GM21447 (cell line): ENCODE results near the gene CTDSP2.
"Not testable (repeated sequence)": the region's sequence is repeated elsewhere in the genome, so short reads cannot be mapped to it uniquely, and the experiment has no call there.

Experiments
- ATAC-seq: cut with Tn5 transposase; IDR thresholded peaks from one replicate; pipeline ENCODE4 v1.9.1; 2021; ENCODE audit not compliant: unreplicated experiment

The CTDSP2 gene

GRCh38 chr12:57853864-57854556 is 7.5 kb upstream of the CTDSP2 start:
- no peak for ATAC-seq

DNA sequence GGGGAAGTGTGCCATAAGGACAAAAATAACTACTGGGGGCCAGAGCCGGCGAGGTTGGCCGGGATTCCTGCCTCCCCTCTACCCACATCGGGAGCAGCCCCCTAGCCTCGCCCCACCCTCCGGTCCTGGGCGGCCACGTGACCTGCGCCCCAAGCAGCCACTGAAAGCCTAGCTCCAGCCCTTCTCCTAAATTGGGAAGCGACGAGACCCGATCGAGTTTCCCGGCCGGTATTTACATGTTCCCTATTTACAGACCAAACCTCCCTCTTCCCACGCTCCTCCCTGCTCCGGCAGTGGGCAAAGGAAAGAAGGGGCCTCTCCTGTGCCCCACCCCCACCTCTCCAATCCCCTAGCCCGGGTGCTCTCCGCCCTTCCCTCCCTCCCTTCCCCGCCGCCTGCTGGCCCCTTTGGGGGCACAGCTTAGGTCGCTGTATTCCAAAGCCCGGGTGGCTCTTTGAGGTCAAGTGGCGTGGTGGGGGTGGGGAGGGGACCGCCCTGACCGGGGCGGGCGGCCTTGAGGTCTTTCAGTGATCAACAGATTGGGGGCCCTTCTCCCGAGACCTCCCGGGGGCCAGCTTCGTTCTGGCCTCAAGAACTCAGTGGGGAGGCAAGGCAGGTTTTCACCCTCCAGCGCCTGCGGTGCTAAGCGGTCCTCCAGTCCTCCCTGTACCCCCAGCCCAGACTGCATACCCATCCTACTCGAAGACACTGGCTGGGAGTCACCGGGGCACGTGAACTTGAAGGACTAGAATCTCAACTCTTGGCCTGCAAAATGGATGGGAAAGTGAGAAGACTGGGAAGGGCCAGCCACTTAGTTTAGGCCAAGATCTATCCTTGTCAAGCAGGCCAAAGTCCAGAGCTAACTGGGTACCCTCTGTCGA is 6.3 kb upstream of the CTDSP2 start:
- ATAC-seq = no peak

GRCh38 chr12:57852200-57852599 is 5.7 kb upstream of the CTDSP2 start:
- no peak for ATAC-seq

GRCh38 chr12:57851552-57851951 is 5.0 kb upstream of the CTDSP2 start:
- ATAC-seq = no peak

DNA sequence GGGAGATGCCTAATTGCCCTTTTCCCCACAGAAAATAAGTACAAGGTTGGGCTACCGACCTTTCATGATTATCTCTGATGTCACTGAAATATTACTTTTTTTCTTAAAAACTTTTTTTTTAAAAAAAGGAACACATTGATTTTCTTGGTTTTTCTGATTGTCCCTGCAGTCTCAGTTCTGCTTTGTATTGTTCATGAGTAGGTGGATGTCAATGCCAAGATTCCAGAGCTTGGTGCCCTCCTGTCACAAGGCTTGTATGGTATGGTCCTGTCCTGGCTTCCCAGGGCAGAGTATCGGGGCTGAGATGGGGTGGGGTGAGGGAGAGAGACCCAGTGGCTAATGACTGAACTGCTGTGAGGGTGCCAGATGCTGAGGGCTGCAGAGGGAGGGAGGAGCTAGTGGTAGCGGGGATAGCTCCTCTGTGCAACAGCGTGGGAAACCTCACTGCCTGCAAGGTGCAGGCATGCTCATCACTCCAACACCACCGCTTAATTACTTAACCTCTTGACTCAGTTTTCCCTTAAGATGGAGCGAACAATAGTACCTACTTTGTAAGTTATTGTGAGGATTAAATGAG is 4.4 kb upstream of the CTDSP2 start:
- no peak for ATAC-seq

GRCh38 chr12:57849447-57849846 is 2.9 kb upstream of the CTDSP2 start:
- ATAC-seq = not testable (repeated sequence)

DNA sequence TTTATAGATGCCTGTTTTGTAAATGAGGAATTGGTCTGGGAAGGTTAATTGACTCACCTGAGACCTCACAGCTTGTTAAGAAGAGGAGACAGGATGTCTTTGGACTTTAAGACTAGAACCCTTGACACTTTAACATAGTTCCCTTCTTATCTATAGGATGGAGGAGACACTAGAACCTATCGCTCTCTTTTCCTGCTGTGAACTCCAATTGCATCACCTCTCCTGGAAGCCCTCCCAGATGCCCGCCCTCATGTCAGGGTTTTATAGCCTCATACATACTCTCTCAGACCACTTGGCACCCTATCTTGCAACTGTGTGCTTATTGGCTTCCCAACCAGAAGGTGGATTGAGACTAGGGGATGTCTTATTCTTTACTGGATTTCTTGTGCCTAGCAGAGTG is 2.5 kb upstream of the CTDSP2 start:
- no peak for ATAC-seq

DNA sequence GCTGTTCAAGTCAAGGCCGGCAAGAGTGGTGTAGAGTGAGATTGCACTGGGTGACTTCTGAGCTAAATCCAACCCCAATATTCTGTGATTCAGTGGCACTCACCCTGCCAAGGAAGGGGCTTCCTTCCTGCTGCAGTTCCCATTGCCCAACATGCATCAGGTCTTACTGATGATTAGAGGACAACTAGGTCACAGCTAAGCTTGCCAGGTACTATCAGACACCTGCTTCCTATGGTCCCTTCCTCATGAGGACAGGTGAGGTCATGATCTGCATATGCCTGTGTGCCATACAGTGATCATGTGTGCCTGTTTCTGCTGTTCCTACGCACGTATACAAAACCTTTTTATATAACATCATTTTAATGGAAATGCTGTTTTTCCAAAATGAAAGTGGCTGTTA is 1.7 kb upstream of the CTDSP2 start:
- ATAC-seq = no peak

DNA sequence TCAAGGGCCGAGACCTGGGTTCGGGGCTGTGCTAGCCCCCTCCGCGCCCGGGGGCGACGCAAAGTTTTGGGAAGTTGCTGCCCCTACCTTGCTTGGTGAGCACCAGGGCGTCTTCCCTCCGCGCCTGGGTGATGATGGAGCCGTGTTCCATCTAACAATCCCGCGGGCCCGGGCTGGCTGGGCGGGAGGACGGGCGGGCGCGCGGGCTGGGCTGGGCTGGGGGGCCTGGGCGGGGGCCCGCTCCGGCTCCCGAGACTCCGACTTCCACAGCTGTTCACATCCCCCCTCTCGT is 298 bp downstream of the CTDSP2 start:
- ATAC-seq = peak; percentile 12

- peak; percentile 29 for ATAC-seq
These were observed 848 bp downstream of the CTDSP2 start for GRCh38 chr12:57845478-57846284.

DNA sequence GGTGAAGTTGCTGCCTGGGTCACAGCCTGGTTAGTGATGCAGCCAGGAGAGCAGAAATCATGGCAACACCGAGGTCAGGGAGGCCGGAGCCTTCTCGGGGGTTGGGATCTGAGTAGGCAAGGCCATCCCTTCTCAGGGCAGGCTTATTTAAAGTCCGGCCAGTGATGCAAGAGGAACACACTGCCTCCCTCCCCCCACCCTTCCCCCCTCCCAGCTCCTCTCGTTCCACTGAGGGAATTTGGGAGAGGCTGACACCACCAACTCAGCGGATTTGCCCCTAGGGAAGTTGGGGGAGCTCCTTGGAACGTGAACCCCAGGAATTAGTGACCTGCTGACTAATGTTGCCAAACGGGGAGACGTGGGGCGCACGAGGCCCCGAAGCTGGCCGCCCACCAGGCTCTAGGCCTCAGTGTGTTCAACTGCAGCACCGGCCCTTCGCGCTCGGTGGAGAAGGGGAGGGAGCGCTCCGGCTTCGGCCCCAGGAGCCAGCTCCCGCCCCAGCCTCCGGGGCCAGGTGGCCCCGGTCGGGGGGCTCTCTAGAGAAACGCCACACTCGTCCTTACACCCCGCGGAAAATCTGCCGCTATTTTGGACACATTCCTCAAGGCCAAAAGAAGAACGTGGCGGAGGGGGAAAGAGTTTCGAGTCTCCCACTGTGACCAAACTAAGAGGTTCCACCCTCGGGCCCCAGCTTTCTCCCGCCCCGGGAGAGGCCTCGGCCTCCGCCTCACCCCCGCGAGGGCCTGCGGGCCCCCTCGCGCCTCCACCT is 1.6 kb downstream of the CTDSP2 start:
- ATAC-seq = peak; percentile 5

DNA sequence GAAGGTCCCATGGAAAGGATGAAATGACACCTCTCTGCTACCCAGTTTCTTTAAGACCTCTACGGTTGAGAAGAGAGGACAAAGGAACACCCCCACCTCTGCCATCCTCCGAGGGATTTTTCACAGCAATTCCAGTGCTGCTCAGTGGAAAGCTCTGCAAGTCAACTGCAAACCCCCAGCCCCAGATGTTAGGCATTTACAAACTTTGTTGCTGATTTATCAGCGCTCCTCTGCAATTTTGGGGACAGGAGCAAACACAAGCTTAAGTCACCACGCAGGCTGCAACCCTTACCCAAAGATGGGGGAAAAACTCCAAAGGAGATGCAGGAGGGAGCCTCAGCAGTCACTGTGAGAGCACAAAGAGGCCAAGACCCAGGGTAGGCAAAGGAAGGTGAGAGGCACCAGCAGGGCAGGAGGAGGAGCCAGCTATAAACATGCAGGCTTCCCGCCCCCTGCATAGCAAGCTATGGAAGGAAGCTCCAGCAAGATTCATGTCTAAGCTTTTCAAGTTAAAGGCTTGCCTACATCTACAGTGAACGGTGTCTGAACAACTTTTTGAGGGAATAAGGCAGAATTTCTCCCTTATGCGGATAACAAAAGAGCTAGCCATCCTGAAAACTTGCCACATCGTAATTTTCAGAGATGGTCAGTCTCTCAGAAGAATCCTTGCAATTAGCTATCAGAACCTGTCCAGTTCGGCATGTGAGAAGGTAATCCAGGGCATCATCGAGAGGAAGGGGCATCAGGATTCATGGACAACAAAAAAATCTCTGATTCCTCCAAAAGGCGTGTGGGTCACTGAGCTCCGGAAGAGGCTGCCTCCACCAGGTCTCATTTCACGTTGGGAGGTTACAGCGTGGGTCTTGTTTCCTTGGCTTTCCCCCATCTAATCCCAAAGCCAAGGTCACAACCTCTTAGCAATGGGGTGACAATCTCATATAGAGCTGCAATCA is 3.9 kb downstream of the CTDSP2 start:
- ATAC-seq = no peak

DNA sequence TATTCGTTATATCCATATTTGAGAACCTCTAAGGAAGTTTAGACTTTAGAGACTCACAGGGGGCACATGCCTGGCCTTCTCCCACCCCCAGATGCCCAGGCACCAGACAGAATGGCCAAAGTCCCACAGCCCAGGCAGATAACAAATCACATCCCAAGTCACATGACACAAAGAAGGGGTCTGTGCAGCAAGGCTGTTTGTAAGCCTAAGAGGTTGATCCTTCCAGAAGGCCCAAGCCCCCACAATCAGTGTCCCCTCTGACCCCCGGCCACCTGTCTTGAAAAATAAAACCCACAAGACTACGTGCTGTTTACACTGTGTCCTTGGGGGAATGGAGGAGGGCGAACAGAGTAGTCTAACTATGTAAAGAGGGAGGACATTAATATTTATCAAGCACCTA is 5.1 kb downstream of the CTDSP2 start:
- ATAC-seq = no peak

DNA sequence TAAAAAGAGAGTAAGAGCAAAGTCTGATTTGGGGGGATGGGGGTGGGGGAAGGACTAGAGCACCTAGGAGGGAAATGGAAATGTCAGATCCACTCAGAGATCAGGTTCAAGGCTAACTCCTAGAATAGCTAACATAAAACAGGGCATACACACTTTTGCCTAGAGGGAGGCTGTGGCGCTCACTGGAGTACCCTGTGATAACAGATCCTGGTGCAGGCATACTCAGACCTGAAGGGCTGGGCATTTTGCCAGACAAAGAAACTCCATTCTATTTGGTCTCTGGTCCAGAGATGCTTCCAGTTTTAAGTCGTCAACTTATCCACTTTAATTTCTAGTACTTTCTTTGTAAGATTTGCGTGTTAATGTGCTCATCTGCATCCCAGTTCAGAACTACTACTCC is 5.8 kb downstream of the CTDSP2 start:
- no peak for ATAC-seq

GRCh38 chr12:57839996-57840395 is 6.5 kb downstream of the CTDSP2 start:
- no peak for ATAC-seq

DNA sequence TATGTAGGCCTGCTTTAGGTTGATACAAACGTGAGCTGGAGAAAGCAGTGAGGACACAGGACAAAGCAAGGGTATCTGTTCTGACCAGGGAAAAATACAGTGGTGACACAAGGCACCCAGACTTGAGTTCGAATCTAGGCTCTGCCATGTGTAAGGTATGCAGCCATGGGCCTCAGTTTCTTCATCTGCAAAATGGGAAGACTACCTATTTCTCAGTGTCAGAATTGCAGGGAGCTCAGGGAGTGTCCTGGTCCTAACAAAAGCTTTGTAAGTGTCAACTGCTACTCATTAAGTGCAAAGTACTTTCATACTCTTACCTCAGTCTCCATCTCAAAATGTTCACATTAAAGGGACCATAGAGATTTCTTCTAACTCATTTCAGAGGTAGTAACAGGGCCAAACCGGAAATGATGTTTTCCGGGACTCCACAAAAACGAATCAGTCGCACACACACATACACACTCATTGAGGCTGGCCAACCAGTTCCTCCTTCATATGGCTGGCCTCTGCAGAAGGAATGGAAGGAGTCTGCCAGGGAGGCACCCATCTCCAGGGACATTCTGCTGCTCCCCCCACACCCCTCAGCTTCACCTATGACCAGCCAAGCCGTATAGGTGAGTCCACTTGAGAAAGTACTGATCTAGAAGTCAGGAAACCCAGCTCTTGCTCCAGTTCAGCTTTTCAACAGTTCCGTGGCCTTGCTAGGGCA is 7.8 kb downstream of the CTDSP2 start:
- ATAC-seq = peak; percentile 22

DNA sequence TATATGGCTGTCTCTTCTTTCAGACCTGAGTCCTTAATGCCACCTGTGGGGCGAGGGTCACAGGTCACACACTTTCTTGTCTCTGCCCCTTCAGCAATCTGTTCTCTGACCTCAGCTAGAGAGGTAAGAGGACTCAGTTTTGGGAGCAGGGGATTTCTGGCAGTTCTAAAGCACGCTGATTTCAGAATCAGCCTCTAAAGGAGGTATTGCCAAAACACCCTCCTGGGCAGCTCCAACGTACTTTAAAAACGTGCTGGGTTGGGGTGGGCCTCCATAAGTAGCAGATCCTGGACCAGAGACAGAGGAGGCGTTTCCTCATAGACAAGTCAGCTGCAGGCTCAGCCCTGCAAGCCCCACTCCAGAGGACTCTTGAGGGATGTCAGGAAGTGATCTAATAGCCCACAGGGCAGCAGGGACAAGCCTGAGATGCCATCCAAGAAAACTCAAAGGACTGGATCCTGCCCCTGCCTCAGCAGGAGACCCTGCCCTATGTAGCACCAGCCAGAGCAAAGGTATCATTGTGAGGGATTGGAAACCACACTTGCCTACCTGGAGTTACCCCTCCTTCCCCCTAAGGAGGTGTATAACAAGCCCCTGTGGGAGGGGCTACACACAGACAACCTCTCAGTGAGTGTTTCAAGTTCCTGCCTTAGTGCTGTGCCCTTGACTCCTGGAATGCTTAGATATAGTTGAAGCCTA is 8.5 kb downstream of the CTDSP2 start:
- no peak for ATAC-seq
